Bronchial epithelial cell (primary cell): ENCODE results near the gene PIGV. TPM values are rescaled to one million over a fixed set of nuclear protein-coding genes. Genes with fewer than 3 reads are reported as not detected.
"Not testable (repeated sequence)": the region's sequence is repeated elsewhere in the genome, so short reads cannot be mapped to it uniquely, and the experiment has no call there.

Source experiments
- DNase-seq: peaks from one replicate; pipeline ENCODE4 v3.0.0-alpha.2; 2010; ENCODE audit warnings: low read depth
- FAIRE-seq: peaks from 2 replicates; lab custom pipeline; 2011; peaks lifted over from hg19 to GRCh38; lab: Jason Lieb, UNC
- H3K27me3 ChIP-seq: 2 replicates; pipeline ENCODE4 v1.5.1; 2011; ENCODE audit warnings: low read length; ENCODE audit not compliant: control insufficient read depth, insufficient read depth
- H3K36me3 ChIP-seq: 2 replicates; pipeline ENCODE4 v1.5.1; 2011; ENCODE audit warnings: low read length; ENCODE audit not compliant: control insufficient read depth, insufficient read depth
- H3K4me3 ChIP-seq: 2 replicates; pipeline ENCODE4 v1.5.1; 2011; ENCODE audit warnings: mild to moderate bottlenecking, low read depth, low read length, control low read depth
- CTCF ChIP-seq: IDR thresholded peaks from 2 replicates; pipeline ENCODE4 v1.5.1; 2011; ENCODE audit warnings: mild to moderate bottlenecking, moderate library complexity, low read length, control low read depth, inconsistent platforms; ENCODE audit not compliant: insufficient read depth, severe bottlenecking
- total RNA-seq: library from RNA; depleted of rRNA; stranded (reverse); fragments of >200 nt; gene quantifications from 2 replicates; pipeline ENCODE4 v1.2.1, GENCODE V29; 2014

PIGV gene
- total RNA-seq, 1 donor from 2014 or later, result 14.2 TPM

GRCh38 chr1:26810105-26810504 lies 22.4 kb downstream of the PIGV start:
- not testable (repeated sequence) for H3K36me3 ChIP-seq, H3K4me3 ChIP-seq, H3K27me3 ChIP-seq, FAIRE-seq
- TF ChIP-seq CTCF, result peak; percentile 78
- peak; percentile 72 for DNase-seq

- Histone ChIP-seq H3K4me3 (no peak overlapping the region), H3K36me3 (no peaks in the 10 kb centered on the region), H3K27me3 (no peaks in the 10 kb centered on the region)
- no peak for DNase-seq
- TF ChIP-seq CTCF, result no peak
- FAIRE-seq, result no peak
These were observed 23.3 kb downstream of the PIGV start for GRCh38 chr1:26811057-26811456.

- Histone ChIP-seq H3K27me3 (no peaks in the 10 kb centered on the region), H3K4me3 (no peak overlapping the region), H3K36me3 (no peaks in the 10 kb centered on the region)
- TF ChIP-seq CTCF, result no peak
- DNase-seq, result no peak
- FAIRE-seq, result no peak
These were observed 24.0 kb downstream of the PIGV start for GRCh38 chr1:26811708-26812107.

GRCh38 chr1:26814377-26814776 lies 26.6 kb downstream of the PIGV start:
- H3K36me3 ChIP-seq, result no peaks in the 10 kb centered on the region
- H3K4me3 ChIP-seq, result no peak overlapping the region
- no peaks in the 10 kb centered on the region for H3K27me3 ChIP-seq
- FAIRE-seq (no peak), DNase-seq (no peak)
- TF ChIP-seq CTCF, result no peak

- TF ChIP-seq CTCF, result no peak
- H3K27me3 ChIP-seq, result no peaks in the 10 kb centered on the region
- no peaks in the 10 kb centered on the region for H3K36me3 ChIP-seq
- H3K4me3 ChIP-seq, result no peak overlapping the region
- FAIRE-seq (no peak), DNase-seq (no peak)
These were observed 27.1 kb downstream of the PIGV start for GRCh38 chr1:26814893-26815292.

- FAIRE-seq, result no peak
- DNase-seq, result no peak
- no peaks in the 10 kb centered on the region for H3K36me3 ChIP-seq
These were observed 33.1 kb downstream of the PIGV start for GRCh38 chr1:26820784-26821269.

More at GRCh38 chr1:26820784-26821269, 33.1 kb downstream of the PIGV start:
- Histone ChIP-seq H3K4me3 (no peak overlapping the region), H3K27me3 (no peaks in the 10 kb centered on the region)
- no peak for TF ChIP-seq CTCF
